RWPE1 (cell line): ENCODE results near the gene IGF1R.
A peak's percentile ranks its signal among the peaks of the same experiment; 100 is the strongest.

ENCODE experiments used
- CTCF ChIA-PET: fragments of 350-600 bp; sonication (Branson Sonifier 250); formaldehyde crosslinking; extraction: SDS; loops from one replicate; lab custom pipeline; 2021; lab: Yijun Ruan, JAX
- POLR2A ChIA-PET: fragments of 400-600 bp; formaldehyde crosslinking; extraction: SDS; loops from one replicate; lab custom pipeline; 2020; ENCODE audit warnings: antibody characterized with exemption; ENCODE audit not compliant: low non-redundant PET; lab: Yijun Ruan, JAX
- DNase-seq: peaks from one replicate; pipeline ENCODE4 v3.0.0; 2012; ENCODE audit warnings: low spot score
- H3K27ac ChIP-seq: fragments of 450-650 bp; 2 replicates; pipeline ENCODE4 v1.5.1; 2017
- CTCF ChIP-seq: fragments of 450-650 bp; conservative IDR thresholded peaks from 2 replicates; pipeline ENCODE4 v1.5.1; 2017; ENCODE audit warnings: low read depth, mild to moderate bottlenecking

The IGF1R gene

GRCh38 chr15:98861188-98861587, 212.8 kb downstream of the IGF1R start:
- ChIA-PET POLR2A (no interaction called here), CTCF (interaction anchor here (0.6 kb wide), 1 partner anchor 957 kb away, joined by 3 read pairs; no protein-coding TSS in a partner anchor)
- DNase-seq = no peak
- no peak for TF ChIP-seq CTCF
- H3K27ac ChIP-seq = no peak overlapping the region

GRCh38 chr15:98863983-98864382, 215.6 kb downstream of the IGF1R start:
- TF ChIP-seq CTCF = no peak
- CTCF ChIA-PET = interaction anchor here (0.7 to 1.1 kb wide), 2 partner anchors 9 to 296 kb away, joined by 3 read pairs; no protein-coding TSS in a partner anchor
- POLR2A ChIA-PET = no interaction called here

GRCh38 chr15:98865397-98866339, 217.3 kb downstream of the IGF1R start:
- H3K27ac ChIP-seq = peak overlapping the region; percentile 92
- ChIA-PET POLR2A (no interaction called here), CTCF (interaction anchor here (0.6 kb wide), 1 partner anchor 126 kb away, joined by 3 read pairs; no protein-coding TSS in a partner anchor)
- DNase-seq = peak; percentile 76
- TF ChIP-seq CTCF = no peak

More at GRCh38 chr15:98863983-98864382, 215.6 kb downstream of the IGF1R start:
- H3K27ac ChIP-seq = no peak overlapping the region
- DNase-seq = no peak

GRCh38 chr15:98866511-98866910, 218.2 kb downstream of the IGF1R start:
- DNase-seq = no peak
- peak overlapping the region; percentile 92 for H3K27ac ChIP-seq
- TF ChIP-seq CTCF = no peak
- POLR2A ChIA-PET = no interaction called here
- CTCF ChIA-PET = interaction anchor here (0.6 kb wide), 1 partner anchor 127 kb away, joined by 3 read pairs; no protein-coding TSS in a partner anchor

- POLR2A ChIA-PET = no interaction called here
- H3K27ac ChIP-seq = peak overlapping the region; percentile 71
- CTCF ChIA-PET = no interaction called here
- no peak for TF ChIP-seq CTCF
- DNase-seq = no peak
These were observed 220.2 kb downstream of the IGF1R start for GRCh38 chr15:98868564-98868963.

- POLR2A ChIA-PET = no interaction called here
- CTCF ChIA-PET = interaction anchor here (1.2 kb wide), 1 partner anchor 150 kb away, joined by 3 read pairs; no protein-coding TSS in a partner anchor
These were observed 222.4 kb downstream of the IGF1R start for GRCh38 chr15:98870788-98871187.

More at GRCh38 chr15:98870788-98871187, 222.4 kb downstream of the IGF1R start:
- no peak for TF ChIP-seq CTCF
- H3K27ac ChIP-seq = peak overlapping the region; percentile 44
- DNase-seq = no peak
